ENCODE data around the gene ZNF738. TPM values are rescaled to one million over a fixed set of nuclear protein-coding genes. Genes with fewer than 3 reads are reported as not detected.
A peak's percentile ranks its signal among the peaks of the same experiment; 100 is the strongest.

Gene ZNF738
- total RNA-seq (2016; rRNA removed; fragmentation: Illumina TruSeq; extraction: Trizol) (4.4 and 5.3 TPM in 2 replicates), polyA plus RNA-seq (2011; rRNA removed) (2.7 and 3.4 TPM in 2 replicates), polyA minus RNA-seq (2011; rRNA and poly(A)+ RNA removed; ENCODE audit: low replicate concordance) (1.1 and 1.9 TPM in 2 replicates), Bru-seq, nascent RNA (percentile 58 among the genes with signal in this experiment), BruChase-seq, experiment 1, labeled RNA remaining after a 6-hour chase (percentile 55 among the genes with signal in this experiment), BruChase-seq, experiment 2, labeled RNA remaining after a 2-hour chase (percentile 63 among the genes with signal in this experiment)
- total RNA-seq (2016; cell fraction: cytosol; rRNA removed; fragmentation: Illumina TruSeq; extraction: Trizol; ENCODE audit: low read depth): 1.0 and 1.4 TPM in 2 replicates
- 6.1 and 6.5 TPM in 2 replicates for total RNA-seq (2016; cell fraction: insoluble cytoplasmic fraction; rRNA removed; fragmentation: Illumina TruSeq; extraction: Trizol)
- 1.2 and 2.2 TPM in 2 replicates for total RNA-seq (2016; cell fraction: membrane; rRNA removed; fragmentation: Illumina TruSeq; extraction: Trizol)
- total RNA-seq (2016; cell fraction: nucleus; rRNA removed; fragmentation: Illumina TruSeq; extraction: Trizol): 9.1 and 9.4 TPM in 2 replicates
- 1.6 and 1.8 TPM in 2 replicates for polyA plus RNA-seq (2011; cell fraction: cytosol; rRNA removed)
- 4.3 and 4.4 TPM in 2 replicates for polyA plus RNA-seq (2011; cell fraction: nucleus; rRNA removed)
- polyA plus RNA-seq (2012): 1.5 and 2.2 TPM in 2 replicates
- polyA plus RNA-seq (2016; cell fraction: cytosol; fragmentation: Illumina TruSeq; extraction: Trizol; ENCODE audit: low read depth): 0.43 and 0.91 TPM in 2 replicates
- polyA plus RNA-seq (2016; cell fraction: insoluble cytoplasmic fraction; fragmentation: Illumina TruSeq; extraction: Trizol; ENCODE audit: low read depth): 5.8 and 6.2 TPM in 2 replicates
- 1.5 and 1.7 TPM in 2 replicates for polyA plus RNA-seq (2016; cell fraction: membrane; fragmentation: Illumina TruSeq; extraction: Trizol; ENCODE audit: low read depth)
- polyA plus RNA-seq (2016; cell fraction: nucleus; fragmentation: Illumina TruSeq; extraction: Trizol; ENCODE audit: insufficient read depth, low read depth): 11.7 and 13.6 TPM in 2 replicates
- 0.70 and 1.1 TPM in 2 replicates for polyA minus RNA-seq (2011; cell fraction: cytosol; rRNA and poly(A)+ RNA removed)
- polyA minus RNA-seq (2011; cell fraction: nucleus; rRNA and poly(A)+ RNA removed): 5.5 and 6.3 TPM in 2 replicates
- long read RNA-seq, experiment 1, partial matches to known transcripts: 0 of 3 reads
- long read RNA-seq, experiment 1, other reads (novel, unspliced or antisense): 0 of 3 reads
- long read RNA-seq, experiment 2, partial matches to known transcripts: 0 of 3 reads
- long read RNA-seq, experiment 2, other reads (novel, unspliced or antisense): 3 of 3 reads

- peak; percentile 61 for FAIRE-seq
- 42% methylated on average over 27 of the region's 36 CpGs for WGBS (ENCODE audit: low lambda C conversion rate)
- H3K4me2 ChIP-seq (ENCODE audit: low read depth, low read length): peak within 1 kb of the TSS; percentile 47
- TF ChIP-seq ZFY (CRISPR knock-in tag; IDR thresholded peaks at IDR 0.05): peak; percentile 59
- no peak for TF ChIP-seq ZNF138 (CRISPR knock-in tag; IDR thresholded peaks at IDR 0.05; ENCODE audit: low read depth)
- no peak for TF ChIP-seq MEIS2 (CRISPR knock-in tag; IDR thresholded peaks at IDR 0.05)
- TF ChIP-seq GABPA (IDR thresholded peaks at IDR 0.05; ENCODE audit: low read depth, low read length): peak; percentile 33
- peak; percentile 47; the same call in 1 of the 2 replicates for TF ChIP-seq GABPA (CRISPR knock-in tag; IDR thresholded peaks at IDR 0.05; ENCODE audit: low read depth)
- TF ChIP-seq GMEB1 (CRISPR knock-in tag; IDR thresholded peaks at IDR 0.05; ENCODE audit: borderline replicate concordance): no peak
- peak; percentile 79 for TF ChIP-seq NFYB (CRISPR knock-in tag; IDR thresholded peaks at IDR 0.05)
- no peak for TF ChIP-seq MYPOP (CRISPR knock-in tag; IDR thresholded peaks at IDR 0.05)
- 0 out of 2 replicates have a peak, but pooled peaks have one; percentile 18 for TF ChIP-seq SP4 (CRISPR knock-in tag; IDR thresholded peaks at IDR 0.05)
- TF ChIP-seq HES4 (CRISPR knock-in tag; IDR thresholded peaks at IDR 0.05; ENCODE audit: borderline replicate concordance): no peak
- no peak for TF ChIP-seq ZNF317 (CRISPR knock-in tag; IDR thresholded peaks at IDR 0.05)
- TF ChIP-seq NCOA1 (CRISPR knock-in tag; IDR thresholded peaks at IDR 0.05): no peak
- TF ChIP-seq MED13 (CRISPR knock-in tag; IDR thresholded peaks at IDR 0.05): no peak
Measured at GRCh38 chr19:21358768-21359451, at the start of gene ZNF738. TSS of gene ZNF738 (plus strand) at chr19:21359000. CDS start at chr19:21359141, 141 bp downstream.

More at GRCh38 chr19:21358768-21359451, at the start of gene ZNF738:
- BruUV-seq (replicated peaks): TSS peak; percentile 52
- Histone ChIP-seq H3K79me2 (ENCODE audit: insufficient read depth, low read length) (peaks cover 2% of the 10 kb centered on the region), H3K4me1 (ENCODE audit: insufficient read depth, low read length) (no peaks in the 10 kb centered on the region), H3K36me3 (replicated peaks in 1 of 2; ENCODE audit: control insufficient read depth in 1 of 2, insufficient read depth in 2 of 2, low read length in 2 of 2) (no peaks in the 10 kb centered on the region), H2AFZ (ENCODE audit: low read length) (peak within 1 kb of the TSS; percentile 54), H3K9me3 (ENCODE audit: low read length) (no peaks in the 10 kb centered on the region), H3K9ac (ENCODE audit: insufficient read depth, low read depth, low read length) (peak within 1 kb of the TSS; percentile 74), H4K20me1 (ENCODE audit: insufficient read depth, low read length) (no peaks in the 10 kb centered on the region), H3K27me3 (ENCODE audit: control insufficient read depth in 1 of 2, insufficient read depth in 2 of 2, low read length in 2 of 2) (no peaks in the 10 kb centered on the region; a peak in 1 of 5 replicates), H3K4me3 (replicated peaks in 1 of 3; ENCODE audit: insufficient read depth in 1 of 3, low read depth in 2 of 3, low read length in 3 of 3) (peak within 1 kb of the TSS; percentile 71 to 74 (median 73)), H3K27ac (ENCODE audit: extremely low read length, insufficient read depth, low read length) (peak within 1 kb of the TSS; percentile 75)
- DNase-seq (ENCODE audit: low spot score) (peak; percentile 84), ATAC-seq (peak; percentile 98)
- in situ Hi-C loops (cut with HindIII; ENCODE audit: extremely low pct_ligation_motif_present, low pct_unique_long_range_greater_than_20kb) (no loop called here), intact Hi-C loops (cut with micrococcal nuclease; ENCODE audit: unreplicated experiment) (loop anchor here (1.0 kb wide), 1 partner anchor 30 kb away; the partner anchor contains the start of gene ZNF708)
- ChIA-PET CTCF (ENCODE audit: low intra/inter-chr PET ratio, low total read pairs) (no interaction called here), POLR2A (interaction anchor here (0.6 to 1.5 kb wide), 2 partner anchors 30 to 580 kb away, joined by 4 to 17 read pairs; partner anchors contain the start of gene ZNF708)

Measured in HepG2 (cell line).